GM23248 (cell line): Measurements from ENCODE around the gene MROH2B.

ENCODE experiments used
- EZH2 ChIP-seq: fragments of 200-600 bp; sonication (generic); IDR thresholded peaks from 2 replicates; pipeline ENCODE4 v1.6.1; 2018; ENCODE audit warnings: antibody characterized with exemption, mild to moderate bottlenecking; ENCODE audit not compliant: insufficient read depth, poor library complexity, severe bottlenecking
- EZH2phosphoT487 ChIP-seq: fragments of 200-600 bp; sonication (generic); IDR thresholded peaks from 2 replicates; pipeline ENCODE4 v1.6.1; 2018; ENCODE audit warnings: antibody characterized with exemption, moderate library complexity, mild to moderate bottlenecking, low read depth; ENCODE audit not compliant: insufficient read depth

DNA sequence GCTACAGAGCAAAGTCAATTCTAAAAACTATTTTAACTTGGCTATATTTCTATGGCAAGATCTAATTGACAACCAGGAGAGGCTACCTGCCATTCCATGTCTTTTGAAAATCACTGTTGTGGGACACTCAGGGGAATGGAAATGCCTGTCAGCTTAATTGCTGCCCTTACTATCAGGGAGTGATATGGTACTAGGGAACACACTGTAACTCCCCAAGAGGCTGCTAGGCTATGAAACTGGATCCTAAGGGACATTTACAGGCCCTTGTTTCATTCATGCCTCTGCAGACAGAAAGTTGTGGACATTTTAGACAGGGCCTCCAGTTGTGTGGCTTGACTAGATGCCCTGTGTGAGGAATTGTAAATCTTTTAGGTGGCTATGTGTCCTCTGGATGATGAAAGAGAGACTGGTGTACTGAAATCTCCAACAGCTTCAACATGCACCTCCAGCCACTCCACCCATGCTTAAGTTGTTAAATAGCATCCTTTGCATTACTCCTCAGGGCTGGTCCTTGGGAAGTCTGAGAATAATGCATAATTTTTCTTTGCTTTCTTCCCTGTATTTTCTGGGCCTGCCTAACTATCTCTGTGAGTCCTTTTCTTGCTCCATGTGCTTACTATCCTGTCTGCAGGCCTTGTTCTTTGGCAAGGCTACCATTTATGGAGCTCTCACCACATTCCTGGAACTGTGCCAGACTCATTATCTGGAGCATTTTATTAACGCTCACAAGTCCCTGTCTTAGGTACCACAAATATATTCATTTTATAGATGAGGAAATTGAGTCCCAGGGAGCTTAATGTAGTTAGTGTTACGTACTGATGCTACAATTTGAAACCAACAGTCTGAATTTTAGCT, 3.2 kb downstream of the MROH2B start:
- no peak for TF ChIP-seq EZH2phosphoT487
- no peak for TF ChIP-seq EZH2
